Activated gamma-delta T cell (primary cell): ENCODE data around the gene NEU4.
A peak's percentile ranks its signal among the peaks of the same experiment; 100 is the strongest.
"Not testable (repeated sequence)": the region's sequence is repeated elsewhere in the genome, so short reads cannot be mapped to it uniquely, and the experiment has no call there.

Experiments
- DNase-seq: peaks from one replicate; lab custom pipeline; 2025; lab: John Stamatoyannopoulos, UW

The NEU4 gene

DNA sequence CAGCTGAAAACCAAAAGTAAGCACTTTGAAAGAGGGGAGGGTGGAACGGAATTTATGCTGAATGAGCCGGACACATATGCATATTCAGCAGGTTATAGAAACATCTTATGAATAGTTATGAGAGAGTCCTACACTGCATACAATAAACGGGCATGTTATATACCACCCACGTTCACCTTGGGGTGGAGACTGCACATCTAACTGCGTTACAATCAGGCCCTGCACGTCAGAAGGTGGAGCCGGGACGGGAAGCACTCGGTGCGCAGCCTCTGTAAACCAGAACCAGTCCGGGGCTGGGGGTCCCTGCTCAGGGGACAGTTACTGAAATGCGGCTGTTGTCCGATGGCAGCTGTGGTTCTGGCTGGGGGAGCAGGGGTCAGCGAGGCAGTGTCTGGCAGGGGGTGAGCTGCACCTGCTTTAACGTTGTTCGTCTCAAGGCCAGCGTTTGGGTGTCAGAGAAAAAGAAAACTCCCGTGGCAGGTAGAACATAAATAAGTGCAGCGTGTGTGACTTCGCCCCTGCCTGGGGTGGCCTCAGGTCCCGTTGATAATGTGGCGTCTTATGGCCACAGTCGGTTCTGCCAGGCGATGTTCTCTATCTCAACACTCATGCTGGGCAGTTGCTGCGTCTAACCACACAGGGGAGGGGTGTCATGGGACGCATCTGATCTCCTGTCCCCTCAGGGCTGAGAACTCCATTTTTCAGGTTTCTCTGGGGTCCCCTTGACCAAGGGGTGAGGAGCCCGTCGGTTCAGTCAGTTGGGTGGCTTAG, 24.9 kb downstream of the NEU4 start:
- DNase-seq, result not testable (repeated sequence)

DNA sequence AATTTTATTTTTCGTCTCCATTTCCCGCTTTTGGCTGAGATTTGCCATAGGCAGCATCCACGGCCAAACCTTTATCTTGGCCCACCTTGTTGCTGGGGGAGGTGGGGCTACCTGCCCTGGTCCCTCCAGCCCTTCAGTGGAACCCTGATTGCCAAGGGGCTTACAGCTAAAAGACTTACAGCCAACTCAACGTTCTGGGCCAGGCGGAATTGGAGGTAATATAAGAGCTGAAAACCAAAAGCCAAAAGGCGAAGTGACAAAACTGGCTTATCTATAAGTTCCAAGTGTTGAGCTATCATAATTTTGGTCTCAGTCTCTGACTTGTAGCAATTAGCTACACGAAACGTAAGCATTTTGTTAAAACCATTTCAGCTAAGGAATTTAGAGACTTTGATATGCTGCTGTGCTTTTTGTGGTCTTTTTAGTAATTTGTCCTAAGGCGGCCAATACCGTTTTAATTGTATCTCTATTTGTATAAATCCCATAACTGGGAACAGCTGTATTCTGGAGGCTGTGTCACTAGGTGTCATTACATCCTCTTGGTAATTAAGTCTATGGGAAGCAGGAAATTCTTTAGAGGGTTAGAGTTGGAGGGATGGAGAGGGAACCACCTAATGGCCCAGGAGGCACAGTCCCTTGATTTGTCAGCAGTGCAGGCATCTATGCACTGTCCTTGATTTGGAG, 25.7 kb downstream of the NEU4 start:
- DNase-seq, result no peak

DNA sequence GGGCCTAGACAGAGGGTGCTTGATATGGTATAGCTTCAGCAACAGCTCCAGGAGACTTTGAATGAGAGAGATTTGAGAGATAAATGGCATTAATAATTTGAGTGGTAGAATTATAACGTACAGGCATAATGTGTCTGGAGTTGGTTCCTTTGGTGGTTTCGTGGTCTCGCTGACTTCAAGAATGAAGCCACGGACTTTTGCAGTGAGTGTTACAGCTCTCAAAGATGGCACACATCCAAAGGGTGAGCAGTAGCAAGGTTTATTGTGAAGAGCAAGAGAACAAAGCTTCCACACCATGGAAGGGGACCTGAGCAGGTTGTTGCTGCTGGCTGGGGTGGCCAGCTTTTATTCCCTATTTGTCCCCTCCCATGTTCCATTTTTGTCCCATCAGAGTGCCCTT, 26.6 kb downstream of the NEU4 start:
- no peak for DNase-seq

DNA sequence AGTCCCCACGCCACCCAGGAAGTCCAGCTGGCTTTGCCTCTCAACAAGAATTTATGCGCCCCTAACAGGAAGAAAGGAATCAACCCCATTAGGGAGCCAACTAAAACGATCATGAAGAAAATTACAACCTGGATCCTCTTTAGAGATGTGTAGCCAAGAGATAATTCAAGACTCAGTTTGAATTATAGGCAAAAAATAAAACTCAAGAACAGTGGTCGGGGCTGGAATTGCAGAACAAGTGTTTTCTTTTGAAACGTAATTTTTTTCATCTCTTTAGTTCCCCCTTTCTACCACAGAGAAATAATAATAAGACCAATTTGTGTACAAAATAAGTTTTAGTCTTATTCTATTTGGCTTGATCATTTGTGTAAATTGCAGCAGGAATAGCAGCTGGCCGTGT, 27.3 kb downstream of the NEU4 start:
- no peak for DNase-seq

DNA sequence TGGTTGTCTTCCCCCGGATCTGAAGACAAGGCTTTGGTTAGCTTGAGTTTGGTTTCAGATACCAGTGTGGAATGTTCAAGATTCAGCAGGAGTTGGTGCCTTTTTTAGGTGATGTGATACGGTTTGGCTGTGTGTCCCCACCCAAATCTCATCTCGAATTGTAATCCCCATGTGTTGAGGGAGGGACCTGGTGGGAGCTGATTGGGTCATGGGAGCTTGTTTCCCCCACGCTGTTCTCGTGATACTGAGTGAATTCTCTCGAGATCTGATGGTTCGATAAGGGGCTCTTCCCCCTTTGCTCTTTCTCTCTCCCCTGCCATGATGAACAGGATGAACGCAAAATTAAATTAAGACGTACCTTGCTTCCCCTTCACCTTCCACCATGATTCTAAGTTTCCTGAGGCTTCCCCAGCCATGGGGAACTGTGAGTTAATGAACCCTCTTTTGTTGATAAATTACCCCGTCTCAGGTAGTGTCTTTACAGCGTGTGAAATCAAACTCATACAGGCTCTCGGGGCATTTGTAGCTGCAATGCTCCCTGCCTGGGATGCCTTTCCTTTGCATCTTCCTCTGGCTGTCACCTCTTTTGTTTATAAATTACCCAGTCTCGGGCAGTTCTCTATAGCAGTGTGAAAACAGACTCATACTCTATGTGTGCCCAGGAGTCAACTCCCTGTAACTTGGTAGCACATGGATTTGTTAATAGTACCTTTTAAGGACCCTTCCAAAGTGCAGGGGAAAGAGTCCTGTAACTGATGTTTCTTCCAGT, 28.4 kb downstream of the NEU4 start:
- no peak for DNase-seq

DNA sequence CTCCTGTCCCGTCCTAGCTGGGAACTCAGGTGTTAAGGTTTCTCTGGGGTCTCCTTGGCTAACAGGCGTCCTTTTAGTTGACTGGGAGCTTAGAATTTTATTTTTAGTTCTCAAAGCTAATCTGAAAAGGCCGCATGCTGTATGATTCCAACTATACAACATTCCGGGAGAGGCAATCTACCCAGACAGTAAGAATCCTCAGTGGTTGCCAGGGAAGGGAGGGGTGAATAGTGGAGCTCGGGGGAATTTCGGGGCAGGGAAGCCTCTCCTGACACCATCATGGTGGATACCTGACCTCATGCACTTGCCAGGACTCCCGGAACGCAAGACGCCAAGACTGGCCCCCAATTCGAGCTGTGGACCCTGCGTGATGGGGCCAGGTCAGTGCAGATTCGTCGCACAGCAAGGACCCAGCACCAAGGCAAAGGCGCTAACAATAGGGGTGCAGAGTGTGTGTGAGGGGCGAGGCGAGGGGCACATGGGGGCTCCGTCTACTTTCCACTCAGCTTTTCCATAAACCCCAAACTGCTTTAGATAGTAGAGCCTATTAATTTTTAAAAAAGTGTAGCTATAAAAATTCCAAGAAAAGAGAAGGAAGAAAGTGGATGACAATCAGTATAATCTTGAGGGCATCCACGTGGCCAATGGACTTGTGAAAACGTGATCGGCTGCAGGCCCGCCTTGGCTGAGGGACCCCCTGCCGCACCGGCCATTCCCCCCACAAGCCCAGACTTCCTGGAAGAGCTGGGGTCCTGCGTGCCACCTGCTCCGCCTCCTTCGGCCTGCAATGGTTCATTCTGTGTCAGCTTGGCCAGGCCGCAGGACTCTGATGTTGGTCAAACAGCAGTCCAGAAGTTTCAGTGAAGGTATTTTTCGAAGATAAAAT, 32.4 kb downstream of the NEU4 start:
- DNase-seq, result no peak

DNA sequence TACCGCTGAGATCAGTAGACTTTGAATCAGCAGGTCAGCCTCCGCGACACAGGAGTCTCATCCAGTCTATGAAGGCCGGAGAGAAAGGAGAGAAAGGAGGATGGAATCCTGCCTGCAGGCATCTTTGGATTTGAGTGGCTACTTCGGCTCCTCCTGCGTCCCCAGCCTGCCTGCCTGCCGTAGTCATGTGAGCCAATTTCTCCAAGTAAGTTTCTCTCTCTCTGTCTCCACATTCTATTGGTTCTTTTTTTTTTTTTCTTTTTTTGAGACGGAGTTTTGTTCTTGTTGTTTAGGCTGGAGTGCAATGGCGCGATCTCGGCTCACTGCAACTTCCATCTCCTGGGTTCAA, 33.0 kb downstream of the NEU4 start:
- no peak for DNase-seq

DNA sequence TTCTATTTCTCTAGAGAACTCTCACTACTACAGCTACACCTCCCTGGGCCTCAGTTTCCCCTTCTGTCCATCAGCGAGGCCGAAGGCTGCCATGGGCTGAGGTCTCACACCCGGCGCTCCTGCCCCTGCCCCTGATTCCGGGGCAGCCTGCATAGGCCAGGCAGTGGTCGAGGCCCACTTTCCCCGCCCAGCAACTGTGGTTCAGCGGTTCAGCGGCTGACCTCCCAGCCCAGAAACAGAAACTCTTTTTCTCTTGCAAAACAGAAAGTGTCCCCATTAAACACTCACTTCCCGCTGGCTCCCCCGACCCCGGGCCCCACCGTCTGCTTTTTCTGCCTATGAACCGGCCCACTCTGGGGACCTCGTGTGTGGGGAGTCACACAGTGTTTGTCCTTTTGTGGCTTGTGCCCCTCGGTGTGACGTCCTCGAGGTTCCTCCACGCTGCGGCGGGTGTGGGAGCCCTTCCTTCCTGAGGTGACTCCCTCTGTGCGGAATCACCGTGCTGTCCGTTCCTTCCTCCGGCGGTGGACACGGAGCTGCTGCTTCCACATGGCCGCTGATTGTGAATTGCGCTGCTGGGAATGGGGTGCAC, 33.7 kb downstream of the NEU4 start:
- DNase-seq, result peak; percentile 56

DNA sequence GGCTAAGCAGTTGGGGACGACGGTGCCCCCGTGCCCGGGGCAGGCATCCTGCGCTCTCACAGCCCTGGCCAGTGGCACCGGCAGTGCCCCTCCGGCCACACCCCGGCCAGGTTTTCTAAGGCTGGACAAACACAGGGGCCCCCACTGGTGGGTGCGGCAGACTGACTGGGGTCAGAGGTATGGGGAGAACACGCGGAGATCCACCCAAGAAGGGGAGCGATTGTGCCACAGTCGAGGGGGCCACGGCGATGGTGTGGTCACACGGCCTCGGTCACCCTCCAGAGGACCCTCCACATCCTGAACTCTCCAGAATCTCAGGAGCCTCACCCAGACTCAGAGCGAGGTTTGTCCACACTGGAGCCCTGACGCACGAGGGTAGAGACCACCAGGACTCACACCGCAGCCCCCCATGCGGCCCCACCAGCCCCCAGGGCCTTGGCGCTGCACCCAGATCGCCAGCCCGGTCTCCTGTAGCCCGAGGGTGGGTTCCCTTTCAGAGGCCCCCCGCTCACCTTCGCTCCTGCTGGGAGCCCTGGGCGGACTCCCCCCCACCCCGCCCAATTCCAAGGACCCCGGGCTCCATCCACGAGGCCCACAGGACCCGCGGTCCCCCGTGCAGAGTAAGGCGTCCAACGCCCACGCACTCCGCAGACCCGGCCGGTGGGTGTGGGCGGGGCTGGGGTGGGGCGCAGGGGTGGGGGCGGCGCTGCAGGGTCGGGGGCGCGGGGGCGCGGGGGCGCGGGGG, 34.5 kb downstream of the NEU4 start:
- DNase-seq, result no peak

DNA sequence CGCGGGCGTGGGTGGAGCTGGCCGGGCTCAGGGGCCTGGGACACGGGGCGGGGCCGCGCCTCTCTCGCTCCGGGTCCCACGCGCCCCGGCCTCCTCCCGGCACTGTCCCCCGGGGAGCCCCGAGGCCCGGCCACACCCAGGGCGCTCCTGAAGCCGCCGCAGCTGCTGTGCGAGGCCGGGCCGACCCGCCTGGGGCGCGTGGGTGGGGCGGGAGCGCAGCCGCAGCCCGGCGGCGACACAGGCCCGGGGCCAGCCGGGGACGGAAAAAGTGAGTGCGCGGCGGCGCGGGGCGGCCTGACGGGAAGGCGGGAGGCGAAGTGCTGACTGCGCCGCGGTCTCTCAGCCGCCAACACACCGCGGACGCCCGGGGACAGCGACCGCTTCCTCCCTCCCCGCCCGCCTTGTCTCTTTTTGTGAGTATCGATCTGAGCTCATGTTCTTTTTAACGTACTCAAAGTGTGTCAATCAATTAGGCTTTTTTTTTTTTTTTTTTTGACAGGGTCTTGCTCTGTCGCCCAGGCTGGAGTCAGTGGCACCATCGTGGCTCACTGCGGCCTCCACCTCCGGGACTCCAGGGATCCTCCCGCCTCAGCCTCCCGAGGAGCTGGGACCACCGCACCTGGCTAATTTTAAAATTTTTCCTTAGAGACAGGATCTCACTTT, 35.2 kb downstream of the NEU4 start:
- peak; percentile 80 for DNase-seq

DNA sequence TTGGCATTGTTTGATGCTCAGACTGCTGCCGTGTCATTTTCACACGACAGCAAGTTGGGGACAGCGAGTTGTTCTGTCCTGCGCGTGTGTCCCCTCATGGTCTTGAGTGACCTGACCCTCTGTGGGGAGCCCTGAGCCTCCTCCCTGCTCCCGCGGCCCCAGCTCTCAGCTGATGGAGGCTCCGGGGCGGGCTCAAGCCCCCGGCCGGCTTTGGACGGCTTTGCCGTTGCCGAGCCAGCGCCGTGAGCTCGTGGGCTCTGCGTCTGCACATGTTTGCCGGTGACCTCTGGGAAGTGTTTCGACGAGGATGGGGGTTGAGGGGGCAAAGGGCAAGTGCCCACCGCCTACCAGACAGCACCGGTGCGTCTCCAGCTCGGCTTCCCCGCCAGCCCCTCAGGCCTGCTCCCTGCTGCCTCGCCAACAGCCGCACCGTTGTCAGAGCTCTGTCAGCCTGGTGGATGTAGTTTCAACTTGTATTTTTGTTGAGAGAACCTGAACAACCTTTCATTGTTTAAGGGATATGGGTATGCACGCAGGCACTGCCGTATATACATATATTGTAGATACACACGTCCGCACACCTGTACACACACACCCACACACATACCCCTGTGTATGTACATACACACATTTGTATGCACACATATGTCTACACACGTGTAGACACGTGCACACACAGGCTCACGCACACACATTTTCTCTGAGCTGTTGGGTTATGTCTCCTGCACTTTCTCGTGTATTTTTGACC, 36.0 kb downstream of the NEU4 start:
- no peak for DNase-seq

DNA sequence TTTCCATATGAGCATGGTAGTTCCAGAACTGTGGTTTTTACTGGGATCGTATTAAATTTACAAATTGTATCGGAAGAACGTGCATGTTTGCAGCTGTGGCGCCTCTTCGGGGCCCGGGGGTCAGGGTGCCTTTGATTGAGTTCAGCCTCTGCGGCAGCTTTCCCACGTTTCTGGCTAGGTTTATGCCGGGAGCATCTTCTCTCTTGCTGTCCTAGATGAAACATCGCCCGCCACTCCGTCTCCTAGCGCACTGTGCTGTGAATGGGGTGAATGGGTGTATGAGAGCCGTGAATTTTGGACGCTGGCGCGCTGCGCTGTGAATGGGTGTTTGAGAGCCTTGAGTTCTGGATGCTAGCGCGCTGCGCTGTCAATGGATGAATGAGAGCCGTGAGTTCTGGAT, 37.4 kb downstream of the NEU4 start:
- no peak for DNase-seq

DNA sequence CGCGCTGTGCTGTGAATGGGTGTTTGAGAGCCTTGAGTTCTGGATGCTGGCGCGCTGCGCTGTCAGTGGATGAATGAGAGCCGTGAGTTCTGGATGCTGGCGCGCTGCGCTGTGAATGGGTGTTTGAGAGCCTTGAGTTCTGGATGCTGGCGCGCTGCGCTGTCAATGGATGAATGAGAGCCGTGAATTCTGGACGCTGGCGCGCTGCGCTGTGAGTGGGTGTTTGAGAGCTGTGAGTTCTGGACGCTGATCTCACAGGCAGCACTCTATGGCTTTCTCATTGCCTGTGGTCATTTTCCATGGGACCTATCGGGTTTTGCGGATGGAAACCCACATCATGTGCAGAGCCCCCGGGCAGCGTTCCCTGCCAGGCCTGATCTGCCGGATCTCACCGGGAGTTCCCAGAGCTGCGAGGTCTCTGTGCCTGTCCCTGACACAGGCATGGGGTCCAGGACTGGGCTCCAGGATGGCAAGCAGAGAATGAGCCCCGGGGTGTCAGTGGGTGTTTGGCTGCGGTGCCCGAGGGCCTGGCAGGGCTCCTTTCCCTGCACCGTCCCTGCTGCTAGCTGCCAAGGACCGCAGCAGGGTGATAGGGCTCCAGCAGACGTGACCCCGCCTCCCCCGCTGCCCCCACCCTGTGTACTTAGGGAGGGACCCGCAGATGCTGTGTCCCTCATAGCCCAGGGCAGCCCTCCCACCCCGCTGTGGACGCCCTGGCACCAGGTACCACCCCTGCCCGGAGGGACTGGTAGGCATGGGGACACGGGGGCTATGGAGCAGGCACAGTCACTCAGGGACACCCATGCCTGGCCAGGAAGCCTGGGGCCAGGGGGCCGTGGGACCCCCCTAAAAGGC, 40.0 kb downstream of the NEU4 start:
- no peak for DNase-seq

DNA sequence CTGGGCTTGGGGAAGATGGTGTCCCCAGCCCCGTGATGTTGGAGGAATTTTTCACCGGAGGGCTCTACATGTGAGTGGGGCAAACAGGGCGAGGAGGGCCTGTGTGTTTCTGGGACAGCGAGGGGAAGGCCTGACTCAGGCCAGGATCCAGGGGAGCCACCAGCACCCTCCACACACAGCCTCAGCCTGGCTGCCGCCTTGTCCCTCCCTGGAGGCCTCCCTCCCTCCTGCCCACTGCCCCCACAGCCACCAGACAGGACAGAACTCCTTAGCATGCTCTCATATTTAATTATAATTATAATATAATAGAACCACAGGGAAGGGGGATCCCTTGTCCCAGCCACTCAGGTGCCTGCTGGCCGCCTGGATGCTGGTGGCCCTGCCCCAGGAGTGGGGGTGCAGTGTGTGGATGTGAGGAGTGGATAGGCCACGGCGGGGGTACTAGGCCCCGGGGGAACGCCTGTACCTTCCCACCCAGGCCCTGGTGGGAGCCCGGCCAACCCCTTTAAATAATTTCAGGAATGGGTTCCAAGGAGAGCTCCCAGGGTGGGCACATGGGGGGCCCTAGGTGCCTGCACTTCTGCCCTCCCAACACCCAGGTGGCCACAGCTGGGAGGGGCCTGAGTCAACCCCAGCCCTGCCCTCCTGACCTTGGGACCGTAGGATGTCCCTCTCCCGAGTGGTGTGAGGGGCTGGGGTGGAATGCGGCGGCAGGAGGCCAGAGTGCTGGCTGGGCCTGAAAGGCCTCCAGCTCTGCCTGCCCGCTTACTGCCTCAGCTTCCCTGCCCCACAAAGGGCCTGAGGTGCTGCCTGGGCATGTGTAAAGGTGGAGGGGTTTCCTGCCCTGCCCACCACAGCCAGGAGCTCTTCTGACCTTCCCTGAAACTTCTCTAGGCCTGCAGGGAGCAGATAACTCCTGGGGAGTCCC, 40.9 kb downstream of the NEU4 start:
- no peak for DNase-seq

DNA sequence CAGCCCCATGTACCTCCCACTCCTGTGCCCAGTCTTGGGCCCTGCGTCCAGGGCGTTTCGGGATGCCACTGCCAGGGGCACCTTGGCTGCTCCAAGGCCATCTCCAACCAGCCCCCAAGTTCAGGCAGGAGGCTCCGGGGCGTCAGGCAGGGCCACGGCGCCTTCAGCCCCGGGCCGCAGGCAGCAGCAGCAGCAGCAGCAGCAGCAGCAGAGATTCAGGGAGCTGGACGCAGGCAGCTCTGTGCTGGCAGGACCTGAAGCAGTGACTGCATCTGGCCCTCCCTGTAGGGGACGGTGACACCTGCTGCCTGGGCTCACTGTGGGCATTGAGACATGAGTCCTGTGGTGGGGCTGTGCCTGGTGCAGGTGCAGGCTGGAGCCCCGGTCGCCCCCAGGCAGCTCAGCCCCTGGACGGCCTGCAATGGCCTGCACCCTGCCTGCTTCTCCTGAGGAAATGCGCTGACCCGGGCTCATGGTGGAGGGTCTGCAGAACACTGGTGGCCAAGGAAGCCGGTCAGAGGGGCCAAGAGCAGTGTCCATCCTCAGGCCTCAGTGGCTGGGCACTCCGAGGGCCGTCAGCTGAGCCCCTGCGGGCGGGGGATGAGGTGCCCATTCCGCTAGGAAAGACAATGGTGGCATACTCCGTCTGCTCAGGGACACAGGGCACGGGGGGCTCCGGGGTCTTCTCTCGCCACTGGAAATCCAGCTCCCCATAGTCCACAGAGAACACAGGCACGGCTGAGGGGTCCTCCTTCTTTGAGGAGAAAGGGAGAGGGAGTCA, 41.7 kb downstream of the NEU4 start:
- no peak for DNase-seq

DNA sequence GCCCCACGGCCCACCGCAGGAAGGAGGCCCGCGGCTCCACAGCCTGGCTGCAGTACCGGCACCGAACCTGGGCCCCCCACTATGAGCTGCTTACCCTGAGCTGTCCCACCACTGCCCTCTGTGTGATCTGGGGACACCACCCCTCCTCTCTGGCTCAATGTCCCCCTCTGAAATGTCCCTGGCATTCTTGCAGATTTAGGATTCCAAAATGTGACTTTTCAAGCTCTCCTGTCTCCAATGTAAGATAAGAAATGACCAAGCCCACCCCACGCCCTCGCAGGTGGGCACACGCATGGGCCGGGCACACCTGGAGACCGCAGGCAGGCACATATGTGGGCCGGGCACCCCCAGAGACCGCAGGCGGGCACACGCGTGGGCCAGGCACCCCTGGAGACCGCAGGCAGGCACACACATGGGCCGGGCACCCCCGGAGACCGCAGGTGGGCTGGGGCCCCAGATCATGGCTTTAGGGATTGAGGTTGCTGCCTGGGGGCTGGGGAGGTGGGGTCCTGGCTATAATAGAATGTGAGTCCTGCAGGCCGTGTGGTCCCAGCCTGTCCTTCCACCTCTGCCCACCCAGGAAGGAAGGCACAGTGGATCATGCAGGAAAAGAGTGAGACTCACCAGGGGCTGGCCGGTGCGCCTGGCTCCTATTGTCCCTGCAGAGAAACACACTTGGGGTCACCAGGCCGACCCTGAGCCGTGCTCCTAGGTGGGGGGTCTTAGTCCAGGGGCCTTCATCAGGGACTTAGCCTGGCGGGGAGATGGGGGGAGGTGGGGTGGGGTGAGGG, 42.5 kb downstream of the NEU4 start:
- no peak for DNase-seq
